ENCODE data around the gene ZGRF1. TPM values are rescaled to one million over a fixed set of nuclear protein-coding genes. Genes with fewer than 3 reads are reported as not detected.
"Not testable (repeated sequence)": the region's sequence is repeated elsewhere in the genome, so short reads cannot be mapped to it uniquely, and the experiment has no call there.

Gene ZGRF1
- total RNA-seq, 1 donor from 2014 or later = 20.0 TPM

GRCh38 chr4:112504807-112505206 lies 131.9 kb downstream of the ZGRF1 start:
- DNase-seq (ENCODE audit: low spot score, unreplicated experiment) = no peak
- no peak for TF ChIP-seq CTCF (IDR thresholded peaks at IDR 0.05; ENCODE audit: unreplicated experiment)
- Mint-ChIP-seq H3K4me1 (ENCODE audit: low read depth) (peaks cover 2% of the 10 kb centered on the region), H3K27me3 (peaks cover 65% of the 10 kb centered on the region), H3K36me3 (ENCODE audit: insufficient read depth) (no peaks in the 10 kb centered on the region), H3K27ac (no peak overlapping the region), H3K4me3 (ENCODE audit: low read depth) (no peak overlapping the region), H3K9me3 (ENCODE audit: low read depth) (no peaks in the 10 kb centered on the region)

- DNase-seq (ENCODE audit: low spot score, unreplicated experiment) = no peak
- Mint-ChIP-seq H3K27ac (no peak overlapping the region), H3K9me3 (ENCODE audit: low read depth) (no peaks in the 10 kb centered on the region), H3K4me1 (ENCODE audit: low read depth) (no peaks in the 10 kb centered on the region), H3K36me3 (ENCODE audit: insufficient read depth) (no peaks in the 10 kb centered on the region), H3K4me3 (ENCODE audit: low read depth) (no peak overlapping the region), H3K27me3 (peaks cover 46% of the 10 kb centered on the region)
- TF ChIP-seq CTCF (IDR thresholded peaks at IDR 0.05; ENCODE audit: unreplicated experiment) = no peak
Observed at GRCh38 chr4:112502871-112503270, 133.8 kb downstream of the ZGRF1 start.

GRCh38 chr4:112492321-112492720 lies 144.4 kb downstream of the ZGRF1 start:
- H3K27ac Mint-ChIP-seq = no peak overlapping the region

GRCh38 chr4:112490808-112491207 lies 145.9 kb downstream of the ZGRF1 start:
- not testable (repeated sequence) for H3K27ac Mint-ChIP-seq; H3K36me3 Mint-ChIP-seq (ENCODE audit: insufficient read depth); H3K27me3 Mint-ChIP-seq; DNase-seq (ENCODE audit: low spot score, unreplicated experiment); H3K4me1 Mint-ChIP-seq (ENCODE audit: low read depth); H3K4me3 Mint-ChIP-seq (ENCODE audit: low read depth)
- H3K9me3 Mint-ChIP-seq (ENCODE audit: low read depth) = peaks cover 22% of the 10 kb centered on the region

More at GRCh38 chr4:112492321-112492720, 144.4 kb downstream of the ZGRF1 start:
- Mint-ChIP-seq H3K36me3 (ENCODE audit: insufficient read depth) (no peaks in the 10 kb centered on the region), H3K9me3 (ENCODE audit: low read depth) (peaks cover 22% of the 10 kb centered on the region), H3K27me3 (peaks cover 3% of the 10 kb centered on the region), H3K4me1 (ENCODE audit: low read depth) (no peaks in the 10 kb centered on the region), H3K4me3 (ENCODE audit: low read depth) (no peak overlapping the region)
- TF ChIP-seq CTCF (IDR thresholded peaks at IDR 0.05; ENCODE audit: unreplicated experiment) = no peak
- DNase-seq (ENCODE audit: low spot score, unreplicated experiment) = no peak

Small RNAs within 50 kb of the gene (microRNA-seq; reads per million reads assigned to microRNA genes)
- gene MIR302A (ENCODE audit: borderline number of aligned reads, unreplicated experiment) (68,693 reads per million, percentile 99 among the genes with 10 or more reads in this experiment), gene MIR302B (ENCODE audit: borderline number of aligned reads, unreplicated experiment) (43,595 reads per million, percentile 99 among the genes with 10 or more reads in this experiment), gene MIR302C (ENCODE audit: borderline number of aligned reads, unreplicated experiment) (13,622 reads per million, percentile 95 among the genes with 10 or more reads in this experiment), gene MIR302D (ENCODE audit: borderline number of aligned reads, unreplicated experiment) (29,510 reads per million, percentile 98 among the genes with 10 or more reads in this experiment), gene MIR367 (ENCODE audit: borderline number of aligned reads, unreplicated experiment) (184 reads per million, percentile 62 among the genes with 10 or more reads in this experiment)

Other genes with a start within 250 kb of the ZGRF1 start
- gene NEUROG2, start 120.7 kb downstream of the ZGRF1 start, total RNA-seq = not detected in 2 replicates
- 49.8 and 50.6 TPM in 2 replicates for gene LARP7, start 234 bp upstream of the ZGRF1 start, total RNA-seq